ENCODE results near the gene EIF2AK3.
A peak's percentile ranks its signal among the peaks of the same experiment; 100 is the strongest.

Gene EIF2AK3

DNA sequence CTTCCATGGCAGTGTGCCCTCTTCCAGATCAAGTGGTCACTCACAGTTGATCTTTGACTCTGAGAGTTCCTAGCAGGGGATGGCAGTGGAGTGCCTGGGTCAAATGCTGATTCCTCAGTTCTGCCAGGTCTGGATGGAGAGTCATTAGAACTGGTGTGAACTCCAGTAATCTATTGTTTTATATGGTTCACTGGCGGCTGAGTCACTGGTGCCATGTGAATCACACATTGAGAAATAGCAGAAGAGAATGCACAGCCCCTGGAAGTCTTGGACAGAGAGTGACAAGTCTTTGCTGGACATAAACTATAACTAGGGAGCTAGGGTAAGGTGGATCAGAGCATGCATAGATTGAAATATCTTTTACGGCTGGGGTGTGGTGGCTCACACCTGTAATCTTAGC lies 86.9 kb downstream of the EIF2AK3 start:
- H3K4me1 ChIP-seq (ENCODE audit: insufficient read depth, low read length) = peaks cover 10% of the 10 kb centered on the region; the same call in 1 of the 2 replicates
- H3K27me3 ChIP-seq (ENCODE audit: insufficient read depth, low read length) = no peaks in the 10 kb centered on the region
- H3K36me3 ChIP-seq (ENCODE audit: insufficient read depth, low read length) = no peaks in the 10 kb centered on the region
- H3K4me3 ChIP-seq (ENCODE audit: low read length) = no peak overlapping the region
- H3K9me3 ChIP-seq (ENCODE audit: insufficient read depth, low read depth, low read length) = no peaks in the 10 kb centered on the region
- H3K9ac ChIP-seq (ENCODE audit: low read depth, low read length) = no peak overlapping the region
- no peak overlapping the region for H3K27ac ChIP-seq (ENCODE audit: low read depth, low read length)
- 98% methylated on average over 2 of the region's 2 CpGs for WGBS

GRCh38 chr2:88538362-88538917 lies 88.8 kb downstream of the EIF2AK3 start:
- Histone ChIP-seq H3K9me3 (ENCODE audit: insufficient read depth, low read depth, low read length) (no peaks in the 10 kb centered on the region), H3K4me1 (ENCODE audit: insufficient read depth, low read length) (peaks cover 10% of the 10 kb centered on the region; the same call in 1 of the 2 replicates), H3K9ac (ENCODE audit: low read depth, low read length) (no peak overlapping the region), H3K36me3 (ENCODE audit: insufficient read depth, low read length) (no peaks in the 10 kb centered on the region), H3K27ac (ENCODE audit: low read depth, low read length) (peak overlapping the region; percentile 60; the same call in 1 of the 2 replicates), H3K4me3 (ENCODE audit: low read length) (no peak overlapping the region), H3K27me3 (ENCODE audit: insufficient read depth, low read length) (no peaks in the 10 kb centered on the region)
- 91% methylated on average over 11 of the region's 11 CpGs for WGBS

DNA sequence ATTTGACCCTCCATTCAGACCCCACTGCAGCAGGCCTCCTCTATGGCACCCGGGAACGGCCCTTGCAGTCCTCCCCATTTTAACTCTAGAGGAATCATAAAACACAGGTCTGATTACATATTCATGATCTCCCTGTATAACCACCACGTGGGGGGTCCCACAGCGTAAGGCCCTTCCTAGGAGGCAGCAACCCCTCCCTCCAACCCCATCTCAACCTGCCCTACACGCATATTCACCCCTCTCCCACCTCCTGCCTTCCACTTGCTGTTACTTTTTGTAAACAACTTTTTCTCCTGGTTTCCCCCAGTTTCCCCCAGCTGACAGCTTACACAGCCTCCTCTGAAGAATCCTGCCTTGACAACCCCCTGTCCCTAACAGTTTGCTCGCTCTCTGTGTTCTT lies 89.6 kb downstream of the EIF2AK3 start:
- peak overlapping the region; percentile 60; the same call in 1 of the 2 replicates for H3K27ac ChIP-seq (ENCODE audit: low read depth, low read length)
- H3K27me3 ChIP-seq (ENCODE audit: insufficient read depth, low read length) = no peaks in the 10 kb centered on the region
- H3K9ac ChIP-seq (ENCODE audit: low read depth, low read length) = no peak overlapping the region
- no peak overlapping the region for H3K4me3 ChIP-seq (ENCODE audit: low read length)
- no peaks in the 10 kb centered on the region for H3K36me3 ChIP-seq (ENCODE audit: insufficient read depth, low read length)
- 46% methylated on average over 6 of the region's 6 CpGs for WGBS
- no peaks in the 10 kb centered on the region for H3K9me3 ChIP-seq (ENCODE audit: insufficient read depth, low read depth, low read length)
- peaks cover 10% of the 10 kb centered on the region; the same call in 1 of the 2 replicates for H3K4me1 ChIP-seq (ENCODE audit: insufficient read depth, low read length)

- Histone ChIP-seq H3K27me3 (ENCODE audit: insufficient read depth, low read length) (no peaks in the 10 kb centered on the region), H3K4me1 (ENCODE audit: insufficient read depth, low read length) (no peaks in the 10 kb centered on the region), H3K4me3 (ENCODE audit: low read length) (no peak overlapping the region), H3K9me3 (ENCODE audit: insufficient read depth, low read depth, low read length) (no peaks in the 10 kb centered on the region), H3K9ac (ENCODE audit: low read depth, low read length) (no peak overlapping the region), H3K27ac (ENCODE audit: low read depth, low read length) (no peak overlapping the region), H3K36me3 (ENCODE audit: insufficient read depth, low read length) (no peaks in the 10 kb centered on the region)
- 99% methylated on average over 4 of the region's 4 CpGs for WGBS
Observed at GRCh38 chr2:88530081-88530480, 97.2 kb downstream of the EIF2AK3 start.

DNA sequence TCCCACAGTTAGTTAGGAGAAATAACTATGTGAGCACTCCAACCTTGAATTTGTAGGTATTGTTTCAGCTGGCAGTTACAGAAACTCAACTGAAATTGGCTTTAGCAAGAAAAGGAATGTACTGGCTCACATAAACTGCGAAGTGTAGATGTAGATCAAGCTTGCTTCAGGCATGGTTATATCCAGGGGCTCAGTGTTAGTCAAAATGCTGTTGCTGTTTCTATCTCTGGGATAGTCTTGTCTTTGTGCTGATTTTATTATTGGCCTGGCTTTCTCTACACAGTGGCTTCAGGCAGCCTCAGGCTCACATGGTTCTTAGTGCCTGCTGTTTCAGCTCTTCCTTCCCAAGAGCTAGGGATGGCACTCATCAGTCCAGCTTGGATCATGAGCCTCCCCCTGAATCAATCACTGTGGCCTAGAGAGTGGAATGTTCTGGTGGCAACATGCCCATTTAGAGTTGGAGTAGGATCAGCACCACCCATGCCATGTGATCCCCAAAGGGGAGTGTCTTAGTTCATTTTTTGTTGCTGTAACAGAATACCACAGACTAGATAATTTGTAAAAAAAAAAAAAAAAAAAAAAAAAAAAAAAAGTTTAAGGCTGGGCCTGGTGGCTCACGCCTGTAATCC lies 105.7 kb downstream of the EIF2AK3 start:
- Histone ChIP-seq H3K9me3 (ENCODE audit: insufficient read depth, low read depth, low read length) (no peaks in the 10 kb centered on the region), H3K27me3 (ENCODE audit: insufficient read depth, low read length) (peaks cover 9% of the 10 kb centered on the region; the same call in 1 of the 2 replicates), H3K4me1 (ENCODE audit: insufficient read depth, low read length) (peaks cover 21% of the 10 kb centered on the region), H3K36me3 (ENCODE audit: insufficient read depth, low read length) (no peaks in the 10 kb centered on the region), H3K27ac (ENCODE audit: low read depth, low read length) (no peak overlapping the region), H3K4me3 (ENCODE audit: low read length) (no peak overlapping the region), H3K9ac (ENCODE audit: low read depth, low read length) (no peak overlapping the region)
- WGBS = 96% methylated on average over 2 of the region's 2 CpGs

DNA sequence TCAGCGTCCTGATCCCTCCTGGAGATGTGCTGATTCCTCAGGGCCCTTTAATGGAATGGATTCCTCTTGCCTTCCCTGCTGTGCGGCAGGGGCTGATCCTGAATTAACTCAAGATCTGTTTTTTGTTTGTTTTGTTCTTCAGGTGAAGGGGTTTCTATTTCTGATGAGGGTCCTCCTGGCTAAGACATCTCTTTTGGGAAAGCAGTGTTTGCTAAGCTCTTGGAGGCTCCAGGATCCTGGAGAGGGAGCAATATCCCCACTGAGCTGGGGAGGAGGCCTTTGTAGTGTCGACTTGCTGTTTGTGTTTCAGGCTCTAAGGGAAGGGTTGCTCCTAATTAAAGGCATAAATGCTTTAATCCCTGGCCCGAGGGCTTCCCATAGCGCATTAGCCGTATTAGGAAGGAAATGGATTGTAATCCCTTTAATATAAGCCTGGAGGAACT lies 109.5 kb downstream of the EIF2AK3 start:
- Histone ChIP-seq H3K27ac (ENCODE audit: low read depth, low read length) (peak overlapping the region; percentile 49), H3K9me3 (ENCODE audit: insufficient read depth, low read depth, low read length) (no peaks in the 10 kb centered on the region), H3K4me3 (ENCODE audit: low read length) (no peak overlapping the region), H3K27me3 (ENCODE audit: insufficient read depth, low read length) (peaks cover 15% of the 10 kb centered on the region), H3K9ac (ENCODE audit: low read depth, low read length) (no peak overlapping the region), H3K36me3 (ENCODE audit: insufficient read depth, low read length) (no peaks in the 10 kb centered on the region), H3K4me1 (ENCODE audit: insufficient read depth, low read length) (peaks cover 22% of the 10 kb centered on the region)
- WGBS = 11% methylated on average over 6 of the region's 6 CpGs

Measured in HUES64 (cell line).